Gastroesophageal sphincter (tissue), 3 donors: ENCODE results near the gene AP3M1.

ENCODE experiments used
- EP300 ChIP-seq: sonication (generic); formaldehyde crosslinking; IDR thresholded peaks from one replicate; pipeline ENCODE4 v1.6.1; 2017; ENCODE audit warnings: antibody characterized with exemption, mild to moderate bottlenecking
- POLR2A ChIP-seq, 2 donors: fragments of 450-650 bp; IDR thresholded peaks; one replicate each; pipeline ENCODE4 v1.6.1; 2017; ENCODE audit warnings: antibody characterized with exemption in 2 of 2, mild to moderate bottlenecking in 2 of 2, moderate library complexity in 1 of 2
- POLR2AphosphoS5 ChIP-seq: sonication (generic); formaldehyde crosslinking; IDR thresholded peaks from one replicate; pipeline ENCODE4 v1.6.1; 2017; ENCODE audit warnings: antibody characterized with exemption
- TF ChIP-seq, protein P1 (sequence below), 4 experiments: fragments of 200-600 bp in 2 of 4; fragments of 450-650 bp in 2 of 4; sonication (generic) in 1 of 4; IDR thresholded peaks; one replicate each; pipeline ENCODE4 v1.5.1; 2017 to 2019; ENCODE audit warnings: antibody characterized with exemption in 4 of 4, mild to moderate bottlenecking in 2 of 4, moderate library complexity in 2 of 4

DNA sequence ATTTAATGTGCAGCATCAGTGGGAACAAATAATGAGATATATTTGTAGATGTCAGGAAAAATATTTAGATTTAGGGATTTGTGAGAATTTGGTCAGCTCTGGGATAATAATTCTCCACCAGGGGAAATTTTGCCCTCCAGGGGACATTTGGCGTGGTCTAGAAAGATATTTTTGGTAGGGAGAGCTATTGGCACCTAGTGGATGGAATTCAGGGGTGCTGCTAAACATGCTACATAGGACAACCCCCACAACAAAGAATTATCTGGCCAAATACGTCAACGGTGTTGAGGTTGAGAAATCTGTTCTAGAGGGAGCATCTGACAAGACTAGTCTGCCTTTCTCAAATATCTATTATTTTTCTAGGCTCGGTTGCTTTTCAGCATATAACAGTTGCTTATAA is 2.5 kb upstream of the AP3M1 start:
- TF ChIP-seq, protein P1, sequence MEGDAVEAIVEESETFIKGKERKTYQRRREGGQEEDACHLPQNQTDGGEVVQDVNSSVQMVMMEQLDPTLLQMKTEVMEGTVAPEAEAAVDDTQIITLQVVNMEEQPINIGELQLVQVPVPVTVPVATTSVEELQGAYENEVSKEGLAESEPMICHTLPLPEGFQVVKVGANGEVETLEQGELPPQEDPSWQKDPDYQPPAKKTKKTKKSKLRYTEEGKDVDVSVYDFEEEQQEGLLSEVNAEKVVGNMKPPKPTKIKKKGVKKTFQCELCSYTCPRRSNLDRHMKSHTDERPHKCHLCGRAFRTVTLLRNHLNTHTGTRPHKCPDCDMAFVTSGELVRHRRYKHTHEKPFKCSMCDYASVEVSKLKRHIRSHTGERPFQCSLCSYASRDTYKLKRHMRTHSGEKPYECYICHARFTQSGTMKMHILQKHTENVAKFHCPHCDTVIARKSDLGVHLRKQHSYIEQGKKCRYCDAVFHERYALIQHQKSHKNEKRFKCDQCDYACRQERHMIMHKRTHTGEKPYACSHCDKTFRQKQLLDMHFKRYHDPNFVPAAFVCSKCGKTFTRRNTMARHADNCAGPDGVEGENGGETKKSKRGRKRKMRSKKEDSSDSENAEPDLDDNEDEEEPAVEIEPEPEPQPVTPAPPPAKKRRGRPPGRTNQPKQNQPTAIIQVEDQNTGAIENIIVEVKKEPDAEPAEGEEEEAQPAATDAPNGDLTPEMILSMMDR (IDR thresholded peaks at IDR 0.05), result peak; percentile 25 to 71 (median 48)
- TF ChIP-seq POLR2A (IDR thresholded peaks at IDR 0.05), result no peak
- TF ChIP-seq POLR2AphosphoS5, result no peak
- TF ChIP-seq EP300, result no peak
